GM15510 (cell line): Measurements from ENCODE around the gene RCC1.

Experiments used
- POLR2A ChIP-seq: IDR thresholded peaks from 3 replicates; pipeline ENCODE4 v1.6.1; 2011; ENCODE audit warnings: borderline replicate concordance; ENCODE audit not compliant: insufficient read length; ENCODE audit errors: extremely low read depth

Gene RCC1

DNA sequence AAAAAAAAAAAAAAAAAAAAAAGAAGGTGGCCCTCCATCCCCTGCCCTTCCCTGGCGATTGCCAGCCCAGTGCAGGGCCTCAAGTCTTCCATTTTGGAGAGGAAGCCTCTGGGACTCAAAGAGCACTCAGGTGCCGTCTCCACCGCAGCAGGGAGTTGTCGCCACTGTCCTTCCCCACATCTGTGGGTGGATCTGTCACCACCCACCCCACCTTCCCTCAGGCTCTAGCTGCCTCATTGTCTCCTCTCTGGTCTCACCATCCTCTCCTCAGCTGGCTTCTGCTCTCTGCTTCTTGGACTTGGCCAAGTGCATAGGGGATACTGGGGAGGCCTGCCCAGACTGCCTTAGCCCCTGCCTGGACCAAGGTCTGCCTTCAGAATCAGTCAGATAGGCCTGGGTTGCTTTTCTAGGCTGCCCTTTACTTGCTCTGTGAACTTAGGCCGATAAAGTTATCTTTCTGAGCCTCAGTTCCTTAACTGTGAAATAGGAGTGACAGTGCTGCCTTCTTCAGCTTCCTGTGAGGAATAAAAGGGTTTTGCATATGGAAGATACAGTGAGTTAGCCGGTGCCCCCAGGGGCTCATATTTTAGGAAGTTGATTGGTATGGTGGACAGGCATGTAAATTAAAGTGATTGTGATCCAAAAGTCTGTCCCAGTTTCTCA lies 15.8 kb downstream of the RCC1 start:
- no peak for TF ChIP-seq POLR2A

DNA sequence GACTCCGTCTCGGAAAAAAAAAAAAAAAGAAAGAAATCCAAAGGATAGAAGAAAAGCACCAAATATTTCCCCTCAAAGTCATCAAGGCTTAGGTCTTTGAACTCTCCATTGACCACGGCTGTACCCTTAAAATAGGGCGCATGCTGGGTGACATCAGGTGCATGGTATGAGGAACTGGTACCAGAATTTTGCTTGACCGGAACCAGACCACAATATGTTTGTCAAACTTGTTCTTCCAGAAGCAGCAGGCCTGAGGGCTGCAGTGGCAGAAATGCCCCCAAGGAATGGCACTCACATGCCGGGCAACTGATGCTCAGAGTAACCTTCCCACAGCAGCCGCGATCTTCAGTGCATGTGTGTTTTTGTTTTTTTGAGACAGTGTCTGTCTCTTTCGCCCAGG lies 21.0 kb downstream of the RCC1 start:
- TF ChIP-seq POLR2A, result no peak

DNA sequence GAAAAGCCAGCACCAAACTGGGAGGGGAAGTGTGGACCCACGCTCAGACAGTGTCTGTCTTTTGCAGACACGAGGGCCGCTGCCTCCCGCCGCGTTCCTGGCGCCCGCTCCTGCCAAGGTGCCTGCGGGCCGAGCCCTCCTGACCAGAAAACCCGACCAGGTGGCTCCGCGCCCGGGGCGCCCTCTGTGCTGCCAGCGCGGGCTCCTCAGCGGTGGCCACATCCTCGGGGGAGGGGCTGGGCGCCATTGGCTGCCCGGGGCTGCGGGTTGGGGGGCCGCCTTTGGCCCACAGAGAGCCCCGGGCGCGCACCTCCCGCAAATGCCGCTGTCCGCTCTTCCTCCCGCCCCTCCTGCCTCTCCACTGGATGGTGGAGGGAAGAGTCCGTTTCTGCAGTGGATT lies 24.6 kb downstream of the RCC1 start:
- no peak for TF ChIP-seq POLR2A

DNA sequence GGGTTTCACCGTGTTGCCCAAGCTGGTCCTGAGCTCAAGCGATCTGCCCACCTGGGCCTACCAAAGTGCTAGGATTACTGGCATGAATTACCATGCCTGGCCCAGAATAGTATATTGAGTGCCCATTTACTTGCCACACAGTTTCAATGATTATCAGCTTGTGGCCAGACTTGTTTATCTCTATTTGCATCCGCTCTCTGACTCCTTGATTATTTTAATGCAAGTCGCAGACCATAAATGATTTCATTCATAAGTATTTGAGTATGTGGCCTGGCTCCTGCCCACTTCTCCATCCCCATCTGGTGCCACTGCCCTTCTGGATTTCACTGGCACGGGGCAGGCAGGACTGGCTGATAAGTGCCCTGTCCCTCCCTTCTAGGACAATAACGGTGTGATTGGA lies 28.8 kb downstream of the RCC1 start:
- no peak for TF ChIP-seq POLR2A

DNA sequence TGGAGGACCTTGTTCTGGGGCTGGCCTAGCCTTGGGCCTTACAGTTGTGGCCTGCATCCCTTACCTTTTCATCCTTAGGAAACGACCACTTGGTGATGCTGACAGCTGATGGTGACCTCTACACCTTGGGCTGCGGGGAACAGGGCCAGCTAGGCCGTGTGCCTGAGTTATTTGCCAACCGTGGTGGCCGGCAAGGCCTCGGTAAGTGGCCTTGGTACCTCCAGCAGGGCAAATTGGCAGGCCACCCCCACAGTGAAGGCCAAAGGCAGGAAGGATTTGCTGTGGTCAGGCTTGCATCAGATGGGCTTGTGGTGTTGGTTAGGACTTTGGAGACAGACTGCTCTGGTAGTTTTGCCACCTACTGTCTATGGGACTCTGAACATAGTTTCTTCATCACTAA lies 29.3 kb downstream of the RCC1 start:
- TF ChIP-seq POLR2A, result no peak

DNA sequence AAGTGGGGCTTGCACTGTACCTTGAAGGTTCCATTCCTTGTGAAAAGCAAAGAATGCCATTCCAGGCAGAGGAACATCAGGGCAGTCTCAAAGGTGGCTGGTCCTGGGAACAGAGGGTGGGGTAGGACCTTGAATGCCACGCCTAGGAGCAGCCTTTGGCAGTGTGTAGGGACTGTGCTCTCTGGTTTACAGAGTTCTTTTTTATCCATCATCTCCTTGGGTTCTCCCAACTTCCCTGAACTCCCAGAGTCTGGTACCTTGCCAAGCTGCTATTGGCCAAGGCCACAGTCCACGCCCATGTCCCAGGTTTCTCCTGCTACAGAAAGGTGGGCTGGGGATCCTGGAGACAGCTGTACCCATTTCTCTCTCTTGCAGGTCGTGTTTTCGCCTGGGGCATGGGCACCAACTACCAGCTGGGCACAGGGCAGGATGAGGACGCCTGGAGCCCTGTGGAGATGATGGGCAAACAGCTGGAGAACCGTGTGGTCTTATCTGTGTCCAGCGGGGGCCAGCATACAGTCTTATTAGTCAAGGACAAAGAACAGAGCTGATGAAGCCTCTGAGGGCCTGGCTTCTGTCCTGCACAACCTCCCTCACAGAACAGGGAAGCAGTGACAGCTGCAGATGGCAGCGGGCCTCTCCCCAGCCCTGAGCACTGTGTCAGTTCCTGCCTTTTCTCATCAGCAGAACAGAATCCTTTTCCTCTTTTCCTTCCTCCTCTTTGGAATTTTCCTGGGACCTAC lies 31.8 kb downstream of the RCC1 start:
- TF ChIP-seq POLR2A, result no peak

DNA sequence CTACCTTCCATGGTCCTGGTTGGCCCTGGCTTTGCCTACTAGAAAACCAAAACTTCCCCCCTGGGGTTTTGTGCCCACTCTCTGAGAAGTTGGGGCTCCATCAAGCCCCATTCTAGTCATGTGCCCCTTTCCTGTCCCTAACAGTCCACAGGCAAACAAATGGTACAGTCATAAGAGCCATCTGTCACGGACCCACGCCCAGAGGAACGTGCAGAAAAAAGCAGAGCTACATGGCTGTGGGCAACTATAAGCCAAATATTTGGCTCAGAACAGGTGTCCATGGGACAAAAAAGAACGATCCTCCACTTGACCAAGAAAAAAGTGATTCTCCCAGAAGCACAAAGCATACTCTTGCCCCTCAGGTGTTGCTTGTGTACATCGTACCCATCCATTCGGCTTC lies 32.4 kb downstream of the RCC1 start:
- no peak for TF ChIP-seq POLR2A

DNA sequence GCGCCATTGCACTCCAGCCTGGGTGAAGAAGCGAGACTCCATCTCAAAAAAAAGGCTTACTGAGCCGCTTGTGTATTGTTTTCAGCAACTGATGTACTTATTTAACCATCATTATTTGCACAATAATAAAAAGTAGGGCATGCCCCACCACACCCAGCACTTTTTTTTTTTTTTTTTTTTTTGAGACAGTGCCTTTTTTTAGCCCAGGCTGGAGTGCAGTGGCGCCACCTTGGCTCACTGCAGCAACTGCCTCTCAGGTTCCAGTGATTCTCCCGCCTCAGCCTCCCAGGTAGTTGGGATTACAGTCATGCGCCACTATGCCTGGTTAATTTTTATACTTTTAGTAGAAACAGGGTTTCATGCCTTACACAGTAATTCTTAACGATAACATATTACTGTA lies 34.8 kb downstream of the RCC1 start:
- TF ChIP-seq POLR2A, result no peak

DNA sequence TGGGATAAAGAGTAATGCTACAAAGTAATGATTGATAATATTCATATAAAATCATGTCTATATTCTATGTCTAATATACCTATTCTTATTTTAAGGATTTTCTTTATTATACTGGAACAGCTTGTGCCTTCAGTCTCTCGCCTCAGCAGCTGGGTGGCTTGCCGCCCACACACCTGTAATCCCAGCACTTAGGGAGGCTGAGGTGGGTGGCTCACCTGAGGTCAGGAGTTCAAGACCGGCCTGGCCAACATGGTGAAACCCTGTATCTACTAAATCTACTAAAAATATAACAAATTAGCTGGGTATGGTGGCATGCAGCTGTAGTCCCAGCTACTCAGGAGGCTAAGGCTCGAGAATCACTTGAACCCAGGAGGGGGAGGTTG lies 39.4 kb downstream of the RCC1 start:
- TF ChIP-seq POLR2A, result no peak

DNA sequence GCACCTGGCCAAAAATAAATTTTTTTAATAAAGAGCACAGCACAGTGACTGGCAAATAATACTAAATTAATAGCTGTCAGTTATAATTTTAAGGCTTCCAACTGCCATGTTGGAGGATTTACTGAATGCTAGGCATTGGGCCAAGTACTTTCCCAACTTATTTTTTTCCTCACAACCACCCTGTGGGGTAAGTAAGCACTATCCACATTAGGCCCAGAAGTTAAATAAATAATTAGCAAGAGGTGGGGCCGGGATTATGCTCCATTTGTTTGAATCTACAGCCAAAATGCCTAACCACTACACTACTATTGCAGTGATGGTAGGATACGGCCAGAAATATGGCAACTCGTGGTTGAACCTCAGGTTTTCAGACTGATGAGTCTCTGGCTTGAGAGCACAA lies 42.5 kb downstream of the RCC1 start:
- no peak for TF ChIP-seq POLR2A

DNA sequence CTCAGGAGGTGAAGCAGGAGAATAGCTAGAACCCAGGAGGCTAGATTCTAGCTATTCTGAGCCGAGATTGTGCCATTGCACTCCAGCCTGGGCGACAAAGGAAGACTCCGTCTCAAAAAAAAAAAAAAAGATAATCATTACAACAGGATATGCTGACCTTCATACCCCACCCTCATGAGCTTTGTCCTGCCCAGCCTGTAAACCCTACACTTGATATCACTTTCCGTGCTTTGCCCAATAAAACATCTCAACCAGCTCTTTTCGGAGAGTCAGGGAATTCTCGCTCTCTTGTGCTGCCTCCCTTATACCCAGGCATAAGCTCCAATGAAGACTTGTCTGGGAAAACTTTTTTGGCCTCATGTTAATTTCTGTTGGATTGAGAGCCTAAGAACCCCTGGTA lies 45.5 kb downstream of the RCC1 start:
- no peak for TF ChIP-seq POLR2A

DNA sequence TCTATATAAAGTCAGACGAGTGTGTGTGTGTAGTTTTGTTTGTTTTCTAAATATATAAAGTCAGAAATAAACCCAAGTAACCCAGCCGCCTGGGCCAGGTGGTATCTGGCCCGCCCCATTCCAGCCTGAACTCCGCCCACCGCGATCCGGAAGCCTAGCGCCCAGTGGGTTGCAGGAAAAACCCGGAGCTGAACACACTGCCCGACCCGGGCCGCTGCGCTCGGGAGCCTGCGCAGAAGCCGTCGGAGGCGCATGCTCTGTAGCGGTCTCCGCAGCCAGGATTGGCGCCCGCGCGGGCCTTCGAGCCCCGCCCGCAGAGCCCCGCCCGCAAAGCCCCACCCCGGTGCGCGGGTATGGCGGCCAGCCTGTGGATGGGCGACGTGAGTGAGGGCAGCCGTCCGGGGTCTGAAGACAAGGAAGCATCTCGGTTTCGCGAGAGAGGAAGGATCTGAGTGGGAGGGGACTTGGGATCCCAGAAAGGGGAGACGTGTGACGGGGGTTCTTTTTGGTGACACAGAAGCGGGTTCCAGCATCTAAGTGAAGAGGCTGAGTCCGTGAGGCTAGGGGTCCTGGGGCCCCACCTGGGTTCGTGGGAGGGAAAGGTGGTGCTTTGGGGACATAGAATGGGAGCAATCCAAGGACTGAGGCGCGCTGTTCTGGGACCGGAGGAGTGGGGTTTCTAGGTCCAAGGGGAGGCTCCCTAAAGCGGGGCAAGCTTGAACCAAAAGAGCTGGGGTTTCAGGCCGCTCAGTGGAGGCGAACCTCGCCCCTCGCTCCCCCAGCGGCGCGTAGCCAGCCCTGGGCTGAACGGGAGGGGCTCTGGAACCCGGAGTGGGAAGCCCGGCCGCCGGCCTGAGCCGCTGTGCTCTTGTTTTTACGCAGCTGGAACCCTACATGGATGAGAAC lies 47.2 kb downstream of the RCC1 start, which contains the start of gene TRNAU1AP:
Gene TRNAU1AP, plus strand, starts transcription at position 328 of the 906 bp plus-strand sequence. Its CDS starts 26 bp downstream, at position 354.
- peak; percentile 85 for TF ChIP-seq POLR2A

DNA sequence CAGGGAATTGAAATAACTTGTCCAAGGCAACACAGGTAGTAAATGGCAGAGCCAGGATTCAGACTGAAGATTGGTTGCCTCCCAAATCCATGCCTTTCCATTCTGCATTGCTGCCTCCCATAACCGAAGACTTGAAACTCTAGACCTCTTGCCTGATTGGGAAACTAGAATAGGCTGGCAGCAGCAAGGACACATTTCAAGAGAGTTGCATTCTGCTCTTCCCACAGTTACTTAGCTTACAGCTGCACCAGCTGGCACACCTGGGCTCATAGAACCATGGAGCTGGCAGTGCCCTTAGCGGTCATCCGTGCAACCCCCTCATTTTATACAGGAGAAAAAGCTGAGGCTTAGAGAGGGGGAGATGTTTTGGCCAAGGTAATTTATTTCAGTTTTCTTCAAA lies 55.0 kb downstream of the RCC1 start:
- TF ChIP-seq POLR2A, result no peak

DNA sequence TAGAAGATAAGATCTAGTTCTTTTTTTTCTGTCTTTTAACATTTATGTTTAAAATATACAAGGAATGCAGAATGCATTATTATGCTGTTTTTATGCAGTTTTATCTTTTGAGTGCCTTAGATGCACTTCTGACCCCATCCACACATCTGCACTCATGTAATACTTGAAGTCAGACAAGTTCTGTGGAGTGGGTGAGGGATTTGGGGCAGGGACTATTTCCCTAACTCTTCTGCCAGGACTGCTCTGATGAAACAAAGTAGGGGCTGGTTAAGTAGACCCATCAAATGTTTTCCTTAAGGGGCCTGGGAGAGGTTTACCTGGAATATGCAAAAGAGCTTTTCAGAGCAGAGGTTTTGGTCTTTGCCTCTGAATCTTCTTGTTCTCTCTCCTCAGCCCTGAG lies 58.5 kb downstream of the RCC1 start:
- no peak for TF ChIP-seq POLR2A

DNA sequence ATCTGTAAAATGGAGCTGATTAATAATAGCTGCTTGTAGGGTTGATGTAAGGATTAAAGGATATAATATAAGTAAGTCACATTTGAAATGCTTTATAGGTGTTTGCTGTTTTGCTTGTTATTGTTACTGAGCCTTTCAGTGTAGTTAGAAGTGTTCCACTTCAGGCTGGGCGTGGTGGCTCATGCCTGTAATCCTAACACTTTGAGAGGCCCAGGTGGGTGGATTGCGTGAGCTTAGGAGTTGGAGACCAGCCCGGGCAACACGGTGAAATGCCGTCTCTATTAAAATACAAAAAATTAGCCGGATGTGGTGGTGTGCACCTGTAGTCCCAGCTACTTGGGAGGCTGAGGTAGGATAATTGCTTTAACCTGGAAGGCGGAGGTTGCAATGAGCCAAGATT lies 59.2 kb downstream of the RCC1 start:
- TF ChIP-seq POLR2A, result no peak
